Right renal pelvis (tissue), 4 donors: ENCODE measurements around the gene ARHGEF6. TPM values are rescaled to one million over a fixed set of nuclear protein-coding genes. Genes with fewer than 3 reads are reported as not detected.

Source experiments
- DNase-seq, 4 donors: peaks; one replicate each; pipeline ENCODE4 v3.0.0-alpha.2; 2013; ENCODE audit warnings: low read depth in 4 of 4, low spot score in 3 of 4, missing footprints in 1 of 4
- polyA plus RNA-seq, 4 donors: library from polyadenylated mRNA; unstranded; fragments of 120-200 nt; gene quantifications; one replicate each; pipeline ENCODE4 v1.2.1, GENCODE V29; 2013; ENCODE audit not compliant: insufficient read length in 4 of 4

The ARHGEF6 gene
- polyA plus RNA-seq, 4 donors = 11.2 to 14.8 (median 13.3) TPM

DNA sequence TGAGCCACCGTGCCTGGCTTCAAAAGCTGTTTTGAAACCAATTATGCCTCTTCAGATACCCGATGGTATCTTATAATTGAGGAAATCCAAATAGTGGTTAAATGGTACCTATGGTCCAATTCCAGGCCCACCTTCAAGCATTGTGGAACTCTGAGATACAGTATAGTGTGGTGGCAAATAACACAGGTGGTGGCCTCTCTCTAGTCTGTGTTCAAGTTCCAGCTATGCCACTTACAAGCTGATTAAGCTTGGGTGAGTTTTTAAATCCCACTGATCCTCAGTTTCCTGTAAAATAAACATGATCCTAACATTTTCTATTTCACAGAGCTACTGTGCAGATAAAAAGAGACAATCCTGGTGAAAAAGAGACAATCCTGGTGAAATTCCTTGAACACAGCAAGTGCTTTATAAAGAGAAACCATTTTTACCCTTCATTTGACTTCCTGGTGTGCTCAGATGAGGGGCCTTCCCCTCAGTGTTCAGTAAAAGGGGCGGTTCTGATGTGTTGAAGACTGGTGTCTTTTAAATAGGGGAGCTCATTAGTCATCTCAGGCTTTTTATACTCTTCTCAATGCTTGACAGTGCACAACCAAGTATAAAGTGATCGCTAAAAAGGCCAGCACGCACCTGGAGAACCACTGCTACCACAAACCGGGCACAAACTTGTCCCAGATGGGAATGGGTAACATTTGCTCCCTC, 163.6 kb downstream of the ARHGEF6 start:
- DNase-seq = no peak

Other genes with a start within 250 kb of the ARHGEF6 start
- gene VGLL1, start 248.7 kb downstream of the ARHGEF6 start, polyA plus RNA-seq = 10 to 100 TPM in 1 of 4 donors, 1 to 10 TPM in 3; 6.5 to 16.0 (median 8.3) TPM
- gene CD40LG, start 132.8 kb downstream of the ARHGEF6 start, polyA plus RNA-seq = under 1 TPM; 0.08 to 0.20 (median 0.09) TPM
- 100 to 1,000 TPM; 368 to 441 (median 417) TPM for gene RBMX, start 99.8 kb upstream of the ARHGEF6 start, polyA plus RNA-seq